Testis (tissue), 3 donors: ENCODE data around the gene PLXDC2. TPM values are rescaled to one million over a fixed set of nuclear protein-coding genes. Genes with fewer than 3 reads are reported as not detected.

Experiments
- DNase-seq: peaks from one replicate; pipeline ENCODE4 v3.0.0-alpha.2; 2019
- H3K27ac ChIP-seq, 2 donors: fragments of 200-600 bp; sonication (generic); one replicate each; pipeline ENCODE4 v1.5.1; 2019
- H3K27me3 ChIP-seq: fragments of 200-600 bp; sonication (generic); one replicate; pipeline ENCODE4 v1.5.1; 2019
- H3K36me3 ChIP-seq: fragments of 200-600 bp; sonication (generic); one replicate; pipeline ENCODE4 v1.5.1; 2017; ENCODE audit warnings: low read depth; ENCODE audit errors: missing control alignments
- H3K4me1 ChIP-seq: fragments of 200-600 bp; sonication (generic); one replicate; pipeline ENCODE4 v1.5.1; 2019
- H3K4me3 ChIP-seq, 2 donors: fragments of 200-600 bp; sonication (generic); one replicate each; pipeline ENCODE4 v1.5.1; 2017 to 2019
- H3K9me3 ChIP-seq: fragments of 200-600 bp; sonication (generic); one replicate; pipeline ENCODE4 v1.5.1; 2017
- CTCF ChIP-seq, 3 experiments: fragments of 450-650 bp in 2 of 3; fragments of 200-600 bp in 1 of 3; sonication (generic) in 1 of 3; IDR thresholded peaks; one replicate each; pipeline ENCODE4 v1.5.1; 2016 to 2019; ENCODE audit warnings: antibody characterized with exemption in 3 of 3, mild to moderate bottlenecking in 2 of 3, moderate library complexity in 1 of 3
- POLR2A ChIP-seq: fragments of 450-650 bp; IDR thresholded peaks from one replicate; pipeline ENCODE4 v1.6.1; 2017; ENCODE audit warnings: antibody characterized with exemption, mild to moderate bottlenecking, moderate library complexity
- WGBS, 2 donors: methylation state at CpG; one replicate each; pipeline ENCODE4 v1.1.5; 2018; 5-methylcytosine and 5-hydroxymethylcytosine counted together
- intact Hi-C: fragments of 100-400 bp; cut with DNase I; formaldehyde crosslinking; loops from one replicate; pipeline ENCODE4 v1.15.1; 2023; ENCODE audit warnings: low total_unique reads
- polyA plus RNA-seq: library from polyadenylated mRNA; stranded (reverse); fragments of 350-450 nt; fragmentation: Illumina TruSeq; extraction: RNeasy Lipid Tissue Mini Kit (QIAGEN cat#74804); gene quantifications from one replicate; pipeline ENCODE4 v1.2.3, GENCODE V29; 2014; ENCODE audit warnings: low read depth, low replicate concordance; ENCODE audit not compliant: insufficient read depth
- total RNA-seq, 2 donors: library from RNA; depleted of rRNA; stranded (reverse); fragments of >200 nt; gene quantifications; one replicate each; pipeline ENCODE4 v1.2.3, GENCODE V29; 2016

Gene PLXDC2
- total and polyA plus RNA-seq, 3 donors from 2014 or later: 27.5 to 81.7 (median 53.6) TPM

DNA sequence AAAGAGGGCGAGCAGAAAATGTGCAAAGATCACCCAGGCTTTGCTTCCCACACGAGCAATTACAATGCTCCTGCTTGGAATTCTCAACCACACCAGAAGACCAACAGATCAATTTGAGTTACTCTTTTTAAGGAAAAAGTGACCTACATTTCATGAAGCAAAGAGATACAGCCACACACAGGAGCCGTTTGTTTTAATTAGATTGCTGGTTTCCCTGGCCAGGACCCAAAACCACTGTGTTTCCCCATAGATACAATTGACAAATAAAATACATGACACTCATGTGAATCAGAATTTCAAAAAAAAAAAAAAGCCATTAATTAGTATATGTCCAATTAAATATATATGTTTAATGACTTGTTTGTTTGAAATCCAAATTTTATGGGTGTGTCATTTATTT, 458.3 kb downstream of the PLXDC2 start:
- H3K4me1 ChIP-seq: peaks cover 17% of the 10 kb centered on the region
- intact Hi-C loops: no loop called here
- no peaks in the 10 kb centered on the region for H3K27me3 ChIP-seq
- DNase-seq: peak; percentile 76
- H3K4me3 ChIP-seq: no peak overlapping the region
- H3K27ac ChIP-seq: peak overlapping the region in 1 of 2 donors; percentile 67
- 59% methylated on average over 3 of the region's 3 CpGs for WGBS, 2 donors
- no peaks in the 10 kb centered on the region for H3K9me3 ChIP-seq
- no peaks in the 10 kb centered on the region for H3K36me3 ChIP-seq
- TF ChIP-seq CTCF (IDR thresholded peaks at IDR 0.05) (no peak), POLR2A (no peak)

DNA sequence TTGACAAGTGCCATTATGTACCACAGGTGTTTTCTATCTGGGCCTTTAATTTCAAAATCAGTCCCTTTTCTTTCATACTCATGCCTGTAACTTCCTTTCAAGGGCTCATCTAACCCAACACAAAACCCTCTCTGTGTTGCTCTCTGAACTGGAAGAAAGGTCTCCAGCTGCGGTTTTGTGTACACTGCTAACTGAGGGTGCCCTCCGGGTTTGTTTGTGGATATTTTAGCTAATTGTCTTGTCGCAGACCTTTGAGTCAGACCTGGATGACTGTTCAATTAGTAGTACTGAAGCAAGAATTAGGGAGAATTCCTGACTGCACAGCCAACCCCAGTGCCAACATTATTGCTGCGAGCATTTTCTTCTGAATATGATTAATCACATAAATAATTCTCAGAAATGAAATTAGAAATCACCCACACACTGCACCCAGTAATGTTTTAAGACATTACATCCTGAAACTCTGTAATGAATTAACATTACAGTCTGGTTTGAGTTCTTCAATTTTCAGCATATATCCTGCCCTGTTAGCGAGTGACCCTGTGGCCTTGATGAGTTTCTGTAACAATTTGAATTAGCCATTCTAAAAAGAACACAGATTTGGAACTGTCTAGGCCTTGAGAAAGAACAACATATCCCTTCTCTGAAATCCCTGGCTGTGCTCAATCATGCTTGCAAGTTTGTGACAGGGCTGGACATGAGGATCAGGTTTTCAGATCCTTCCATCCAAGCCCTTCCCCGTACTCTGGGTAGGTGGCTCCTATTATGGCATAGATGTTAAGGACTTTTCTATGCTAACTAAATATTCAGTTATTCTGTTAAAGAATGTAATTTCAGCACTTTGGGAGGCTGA, 460.1 kb downstream of the PLXDC2 start:
- Histone ChIP-seq H3K27me3 (no peaks in the 10 kb centered on the region), H3K9me3 (no peaks in the 10 kb centered on the region), H3K27ac (peak overlapping the region; percentile 16 to 67), H3K36me3 (no peaks in the 10 kb centered on the region), H3K4me1 (peaks cover 17% of the 10 kb centered on the region), H3K4me3 (no peak overlapping the region)
- peak; percentile 46 for DNase-seq
- intact Hi-C loops: no loop called here
- WGBS, 2 donors: 38 to 57% methylated on average over 6 of the region's 6 CpGs
- TF ChIP-seq CTCF (IDR thresholded peaks at IDR 0.05) (no peak), POLR2A (no peak)

- Histone ChIP-seq H3K36me3 (no peaks in the 10 kb centered on the region), H3K27me3 (no peaks in the 10 kb centered on the region), H3K4me1 (peaks cover 17% of the 10 kb centered on the region), H3K4me3 (no peak overlapping the region), H3K9me3 (no peaks in the 10 kb centered on the region), H3K27ac (peak overlapping the region in 1 of 2 donors; percentile 39)
- intact Hi-C loops: no loop called here
- no peak for DNase-seq
- 65 to 73% methylated on average over 3 of the region's 3 CpGs for WGBS, 2 donors
- TF ChIP-seq POLR2A: no peak
Measured at GRCh38 chr10:20277820-20278219, 461.6 kb downstream of the PLXDC2 start.

DNA sequence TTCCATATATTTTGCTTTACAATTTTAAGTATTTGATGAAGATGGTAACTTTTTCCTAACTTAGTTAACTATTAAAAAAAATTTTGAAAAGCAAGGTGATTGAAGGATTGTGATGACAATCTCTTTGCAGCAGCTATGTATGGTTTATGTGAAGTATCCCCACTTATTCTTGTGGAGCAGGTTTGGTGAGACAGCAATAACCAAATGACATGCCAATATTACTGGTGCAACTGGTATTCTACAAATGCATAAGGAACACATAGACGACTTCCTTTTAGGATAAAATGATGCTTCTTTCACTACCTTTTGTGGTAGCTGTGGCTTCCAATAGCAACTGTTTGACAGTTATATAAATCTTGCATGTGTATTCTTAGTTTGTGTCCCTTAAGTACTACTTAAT, 465.3 kb downstream of the PLXDC2 start:
- Histone ChIP-seq H3K36me3 (no peaks in the 10 kb centered on the region), H3K27me3 (no peaks in the 10 kb centered on the region), H3K27ac (no peak overlapping the region), H3K9me3 (no peaks in the 10 kb centered on the region), H3K4me3 (no peak overlapping the region), H3K4me1 (peaks cover 6% of the 10 kb centered on the region)
- WGBS, 2 donors: 71 to 83% methylated on average over 1 of the region's 1 CpG
- TF ChIP-seq POLR2A: no peak
- TF ChIP-seq CTCF (IDR thresholded peaks at IDR 0.05): no peak
- intact Hi-C loops: no loop called here
- no peak for DNase-seq

- DNase-seq: no peak
- no peak for TF ChIP-seq CTCF (IDR thresholded peaks at IDR 0.05)
- no peak for TF ChIP-seq POLR2A
- no peak overlapping the region for H3K4me3 ChIP-seq
- 60 to 83% methylated on average over 5 of the region's 5 CpGs for WGBS, 2 donors
- H3K9me3 ChIP-seq: no peaks in the 10 kb centered on the region
- H3K27me3 ChIP-seq: no peaks in the 10 kb centered on the region
- intact Hi-C loops: no loop called here
- no peaks in the 10 kb centered on the region for H3K36me3 ChIP-seq
- H3K27ac ChIP-seq: no peak overlapping the region
- H3K4me1 ChIP-seq: no peaks in the 10 kb centered on the region
Measured at GRCh38 chr10:20287586-20287985, 471.4 kb downstream of the PLXDC2 start.
